A673 (cell line): ENCODE measurements around the gene ZNF784. TPM values are rescaled to one million over a fixed set of nuclear protein-coding genes. Genes with fewer than 3 reads are reported as not detected.
A peak's percentile ranks its signal among the peaks of the same experiment; 100 is the strongest.
"Not testable (repeated sequence)": the region's sequence is repeated elsewhere in the genome, so short reads cannot be mapped to it uniquely, and the experiment has no call there.

Experiments used
- BruUV-seq: library from RNA; stranded (reverse); fragments of 400-500 nt; replicated peaks from 2 replicates; lab custom pipeline; 2021; lab: Mats Ljungman, UMichigan
- CTCF ChIA-PET: fragments of 300-600 bp; sonication (Branson Sonifier 250); formaldehyde crosslinking; loops from one replicate; lab custom pipeline; 2022; ENCODE audit warnings: antibody characterized with exemption; lab: Charles Lee
- POLR2A ChIA-PET: fragments of 300-600 bp; sonication (Branson Sonifier 250); formaldehyde crosslinking; loops from one replicate; lab custom pipeline; 2022; ENCODE audit warnings: antibody characterized with exemption; ENCODE audit not compliant: low non-redundant PET; lab: Charles Lee
- DNase-seq: peaks from one replicate; pipeline ENCODE4 v3.0.0-alpha.2; 2015; ENCODE audit warnings: low spot score
- H3K27ac ChIP-seq: fragments of 200-600 bp; sonication (generic); 2 replicates; pipeline ENCODE4 v1.5.1; 2016; ENCODE audit warnings: mixed run types, low read depth, mild to moderate bottlenecking, mixed read lengths, antibody characterized with exemption, low read length; ENCODE audit not compliant: poor library complexity, severe bottlenecking
- H3K27me3 ChIP-seq: fragments of 200-600 bp; sonication (generic); replicated peaks from 2 replicates; pipeline ENCODE4 v1.6.1; 2017; ENCODE audit warnings: mixed run types, low read depth, mild to moderate bottlenecking, mixed read lengths, antibody characterized with exemption, low read length; ENCODE audit not compliant: insufficient read depth, poor library complexity
- H3K36me3 ChIP-seq: fragments of 200-600 bp; sonication (generic); 2 replicates; pipeline ENCODE4 v1.6.1; 2016; ENCODE audit warnings: mixed run types, mild to moderate bottlenecking, mixed read lengths, antibody characterized with exemption, low read length; ENCODE audit not compliant: insufficient read depth, poor library complexity, severe bottlenecking
- H3K4me1 ChIP-seq: fragments of 200-600 bp; sonication (generic); 2 replicates; pipeline ENCODE4 v1.6.1; 2017; ENCODE audit warnings: mixed run types, mild to moderate bottlenecking, mixed read lengths, antibody characterized with exemption, low read length; ENCODE audit not compliant: insufficient read depth, poor library complexity, severe bottlenecking
- H3K4me3 ChIP-seq: fragments of 200-600 bp; sonication (generic); 2 replicates; pipeline ENCODE4 v1.5.1; 2016; ENCODE audit warnings: low read depth, mixed run types, mild to moderate bottlenecking, mixed read lengths, low read length; ENCODE audit not compliant: poor library complexity, severe bottlenecking
- H3K9me3 ChIP-seq: fragments of 200-600 bp; sonication (generic); 2 replicates; pipeline ENCODE4 v1.6.1; 2016; ENCODE audit warnings: mixed run types, low read depth, mild to moderate bottlenecking, mixed read lengths, antibody characterized with exemption, low read length; ENCODE audit not compliant: poor library complexity, severe bottlenecking
- CTCF ChIP-seq: fragments of 300-800, 200-600 bp; sonication (generic); conservative IDR thresholded peaks from 2 replicates; pipeline ENCODE4 v1.5.1; 2017; ENCODE audit warnings: low read depth, mild to moderate bottlenecking, antibody characterized with exemption, low read length, moderate library complexity, mixed read lengths
- EZH2 ChIP-seq: fragments of 200-600 bp; sonication (generic); IDR thresholded peaks from 2 replicates; pipeline ENCODE4 v1.6.1; 2017; ENCODE audit warnings: borderline replicate concordance, low read depth, mild to moderate bottlenecking, mixed read lengths, antibody characterized with exemption, low read length; ENCODE audit not compliant: poor library complexity, severe bottlenecking
- intact Hi-C: fragments of 100-400 bp; cut with micrococcal nuclease; formaldehyde crosslinking; loops from one replicate; pipeline ENCODE4 v1.10.0; 2022; ENCODE audit not compliant: unreplicated experiment
- total RNA-seq: library from RNA; stranded (reverse); gene quantifications from 2 replicates; pipeline ENCODE4 v1.2.3, GENCODE V29; 2021

Gene ZNF784
- total RNA-seq, 1 experiment from 2014 or later, result 7.1 TPM

GRCh38 chr19:55578761-55579747, 45.3 kb downstream of the ZNF784 start:
- intact Hi-C loops, result no loop called here
- Histone ChIP-seq H3K4me1 (no peaks in the 10 kb centered on the region), H3K9me3 (no peaks in the 10 kb centered on the region), H3K4me3 (peak overlapping the region; percentile 98), H3K36me3 (peaks cover 18% of the 10 kb centered on the region), H3K27me3 (no peaks in the 10 kb centered on the region), H3K27ac (peak overlapping the region; percentile 95)
- ChIA-PET POLR2A (no interaction called here), CTCF (no interaction called here)
- BruUV-seq, result TSS peak; percentile 27
- DNase-seq, result no peak
- TF ChIP-seq EZH2 (no peak), CTCF (no peak)

- Histone ChIP-seq H3K36me3 (peaks cover 18% of the 10 kb centered on the region), H3K4me1 (no peaks in the 10 kb centered on the region), H3K27me3 (no peaks in the 10 kb centered on the region), H3K27ac (no peak overlapping the region), H3K4me3 (no peak overlapping the region), H3K9me3 (no peaks in the 10 kb centered on the region)
- TF ChIP-seq EZH2, result no peak
- TF ChIP-seq CTCF, result no peak
- POLR2A ChIA-PET, result no interaction called here
- CTCF ChIA-PET, result no interaction called here
- intact Hi-C loops, result no loop called here
- DNase-seq, result no peak
- no TSS peak for BruUV-seq
Observed at GRCh38 chr19:55578031-55578760, 46.2 kb downstream of the ZNF784 start.

- H3K36me3 ChIP-seq, result peaks cover 18% of the 10 kb centered on the region
- H3K27ac ChIP-seq, result no peak overlapping the region
- intact Hi-C loops, result no loop called here
- no peak for TF ChIP-seq CTCF
- TF ChIP-seq EZH2, result no peak
- no peak overlapping the region for H3K4me3 ChIP-seq
- H3K4me1 ChIP-seq, result no peaks in the 10 kb centered on the region
- BruUV-seq, result no TSS peak
- CTCF ChIA-PET, result no interaction called here
- H3K27me3 ChIP-seq, result no peaks in the 10 kb centered on the region
- POLR2A ChIA-PET, result no interaction called here
- no peak for DNase-seq
- no peaks in the 10 kb centered on the region for H3K9me3 ChIP-seq
Observed at GRCh38 chr19:55576746-55577145, 47.6 kb downstream of the ZNF784 start.

GRCh38 chr19:55573929-55574328, 50.4 kb downstream of the ZNF784 start:
- H3K4me3 ChIP-seq, intact Hi-C loops, H3K27me3 ChIP-seq, H3K4me1 ChIP-seq, BruUV-seq, H3K27ac ChIP-seq, H3K9me3 ChIP-seq, DNase-seq, POLR2A ChIA-PET: not testable (repeated sequence)
- peaks cover 18% of the 10 kb centered on the region for H3K36me3 ChIP-seq
- CTCF ChIA-PET, result interaction anchor here (0.6 kb wide), 2 partner anchors 9 to 146 kb away, joined by 4 to 7 read pairs; no protein-coding TSS in a partner anchor
